ENCODE data around the gene PSMD12. TPM values are rescaled to one million over a fixed set of nuclear protein-coding genes. Genes with fewer than 3 reads are reported as not detected.
A peak's percentile ranks its signal among the peaks of the same experiment; 100 is the strongest.
"Not testable (repeated sequence)": the region's sequence is repeated elsewhere in the genome, so short reads cannot be mapped to it uniquely, and the experiment has no call there.

PSMD12 gene
- total RNA-seq, 1 donor from 2014 or later = 48.6 TPM

- TF ChIP-seq, protein P1, sequence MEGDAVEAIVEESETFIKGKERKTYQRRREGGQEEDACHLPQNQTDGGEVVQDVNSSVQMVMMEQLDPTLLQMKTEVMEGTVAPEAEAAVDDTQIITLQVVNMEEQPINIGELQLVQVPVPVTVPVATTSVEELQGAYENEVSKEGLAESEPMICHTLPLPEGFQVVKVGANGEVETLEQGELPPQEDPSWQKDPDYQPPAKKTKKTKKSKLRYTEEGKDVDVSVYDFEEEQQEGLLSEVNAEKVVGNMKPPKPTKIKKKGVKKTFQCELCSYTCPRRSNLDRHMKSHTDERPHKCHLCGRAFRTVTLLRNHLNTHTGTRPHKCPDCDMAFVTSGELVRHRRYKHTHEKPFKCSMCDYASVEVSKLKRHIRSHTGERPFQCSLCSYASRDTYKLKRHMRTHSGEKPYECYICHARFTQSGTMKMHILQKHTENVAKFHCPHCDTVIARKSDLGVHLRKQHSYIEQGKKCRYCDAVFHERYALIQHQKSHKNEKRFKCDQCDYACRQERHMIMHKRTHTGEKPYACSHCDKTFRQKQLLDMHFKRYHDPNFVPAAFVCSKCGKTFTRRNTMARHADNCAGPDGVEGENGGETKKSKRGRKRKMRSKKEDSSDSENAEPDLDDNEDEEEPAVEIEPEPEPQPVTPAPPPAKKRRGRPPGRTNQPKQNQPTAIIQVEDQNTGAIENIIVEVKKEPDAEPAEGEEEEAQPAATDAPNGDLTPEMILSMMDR (IDR thresholded peaks at IDR 0.05; ENCODE audit: unreplicated experiment) = no peak
- no peaks in the 10 kb centered on the region for H3K27me3 Mint-ChIP-seq
- H3K4me1 Mint-ChIP-seq (ENCODE audit: low read depth) = peaks cover 8% of the 10 kb centered on the region
- H3K27ac Mint-ChIP-seq = no peak overlapping the region
- H3K9me3 Mint-ChIP-seq (ENCODE audit: low read depth) = no peaks in the 10 kb centered on the region
- H3K36me3 Mint-ChIP-seq (ENCODE audit: insufficient read depth) = peaks cover 6% of the 10 kb centered on the region
- H3K4me3 Mint-ChIP-seq (ENCODE audit: low read depth) = no peak overlapping the region
- DNase-seq (ENCODE audit: low spot score, unreplicated experiment) = no peak
Measured at GRCh38 chr17:67392111-67392510, 25.7 kb upstream of the PSMD12 start.

DNA sequence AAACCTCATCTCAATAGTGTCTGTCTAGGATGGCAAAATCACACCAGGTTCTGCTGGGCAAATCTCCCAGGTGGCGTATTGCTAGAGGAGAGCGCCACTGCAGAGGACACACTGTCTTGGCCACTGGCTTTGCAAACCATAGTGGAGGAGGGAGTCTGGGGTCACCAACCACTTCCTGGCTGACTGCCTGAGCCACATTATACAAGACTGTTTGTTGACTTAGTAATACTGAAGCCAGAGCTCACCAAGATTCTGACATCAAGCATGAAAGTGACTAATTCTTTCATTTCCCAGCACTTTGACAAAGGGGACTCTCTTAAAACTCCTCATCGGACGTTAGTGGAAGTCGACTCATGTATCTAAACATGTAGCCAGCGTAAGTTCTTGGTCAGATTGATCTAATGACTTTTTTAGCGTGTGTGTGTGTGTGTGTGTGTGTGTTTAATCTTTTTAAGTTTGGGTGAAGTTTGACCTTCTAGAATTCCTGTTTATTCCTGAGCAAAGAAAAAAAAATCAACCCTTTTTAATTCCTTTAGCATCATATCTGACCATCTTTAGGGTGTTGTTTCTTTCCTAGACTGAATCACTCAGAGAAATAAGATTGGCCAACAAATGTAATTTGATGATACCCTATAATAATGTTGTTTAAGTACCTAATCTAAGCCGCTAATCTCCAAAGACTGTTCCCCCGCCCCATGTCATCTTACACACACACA, 24.4 kb upstream of the PSMD12 start:
- Mint-ChIP-seq H3K36me3 (ENCODE audit: insufficient read depth) (peaks cover 5% of the 10 kb centered on the region), H3K27ac (peak overlapping the region; percentile 88), H3K4me1 (ENCODE audit: low read depth) (peaks cover 8% of the 10 kb centered on the region), H3K27me3 (no peaks in the 10 kb centered on the region), H3K9me3 (ENCODE audit: low read depth) (no peaks in the 10 kb centered on the region), H3K4me3 (ENCODE audit: low read depth) (no peak overlapping the region)
- TF ChIP-seq, protein P1 (IDR thresholded peaks at IDR 0.05; ENCODE audit: unreplicated experiment) = no peak
- DNase-seq (ENCODE audit: low spot score, unreplicated experiment) = no peak

- Mint-ChIP-seq H3K4me1 (ENCODE audit: low read depth) (peaks cover 8% of the 10 kb centered on the region), H3K9me3 (ENCODE audit: low read depth) (no peaks in the 10 kb centered on the region)
- TF ChIP-seq, protein P1 (IDR thresholded peaks at IDR 0.05; ENCODE audit: unreplicated experiment) = no peak
Measured at GRCh38 chr17:67390006-67390645, 23.7 kb upstream of the PSMD12 start.

GRCh38 chr17:67388986-67389385, 22.6 kb upstream of the PSMD12 start:
- Mint-ChIP-seq H3K4me1 (ENCODE audit: low read depth) (peaks cover 8% of the 10 kb centered on the region), H3K27me3 (no peaks in the 10 kb centered on the region), H3K36me3 (ENCODE audit: insufficient read depth) (peaks cover 4% of the 10 kb centered on the region), H3K9me3 (ENCODE audit: low read depth) (no peaks in the 10 kb centered on the region), H3K4me3 (ENCODE audit: low read depth) (no peak overlapping the region), H3K27ac (no peak overlapping the region)
- DNase-seq (ENCODE audit: low spot score, unreplicated experiment) = no peak
- TF ChIP-seq, protein P1 (IDR thresholded peaks at IDR 0.05; ENCODE audit: unreplicated experiment) = no peak

More at GRCh38 chr17:67390006-67390645, 23.7 kb upstream of the PSMD12 start:
- peaks cover 4% of the 10 kb centered on the region for H3K36me3 Mint-ChIP-seq (ENCODE audit: insufficient read depth)
- no peak for DNase-seq (ENCODE audit: low spot score, unreplicated experiment)
- peak overlapping the region; percentile 88 for H3K27ac Mint-ChIP-seq
- H3K4me3 Mint-ChIP-seq (ENCODE audit: low read depth) = no peak overlapping the region
- no peaks in the 10 kb centered on the region for H3K27me3 Mint-ChIP-seq

DNA sequence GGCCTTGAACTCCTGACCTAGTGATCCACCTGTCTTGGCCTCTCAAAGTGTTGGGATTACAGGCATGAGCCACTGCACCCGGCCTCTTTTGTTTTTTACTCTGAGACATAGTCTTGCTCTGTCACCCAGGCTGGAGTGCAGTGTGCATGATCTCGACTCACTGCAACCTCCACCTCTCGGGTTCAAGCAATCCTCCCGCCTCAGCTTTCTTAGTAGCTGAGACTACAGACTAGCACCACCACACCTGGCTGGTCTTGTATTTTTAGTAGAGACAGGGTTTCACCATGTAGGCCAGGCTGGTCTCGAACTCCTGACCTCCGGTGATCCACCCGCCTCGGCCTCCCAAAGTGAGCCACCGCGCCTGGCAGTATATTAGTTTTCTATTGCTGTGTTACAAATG, 22.2 kb upstream of the PSMD12 start:
- not testable (repeated sequence) for H3K4me1 Mint-ChIP-seq (ENCODE audit: low read depth); H3K4me3 Mint-ChIP-seq (ENCODE audit: low read depth); H3K27ac Mint-ChIP-seq; H3K9me3 Mint-ChIP-seq (ENCODE audit: low read depth); H3K27me3 Mint-ChIP-seq; H3K36me3 Mint-ChIP-seq (ENCODE audit: insufficient read depth); DNase-seq (ENCODE audit: low spot score, unreplicated experiment)
